AG04450 (cell line): ENCODE measurements around the gene GDPGP1. TPM values are rescaled to one million over a fixed set of nuclear protein-coding genes. Genes with fewer than 3 reads are reported as not detected.

Experiments used
- CTCF ChIA-PET: fragments of 300-600, 350-600 bp; formaldehyde crosslinking; extraction: SDS; loops from one replicate; lab custom pipeline; 2022; ENCODE audit warnings: antibody characterized with exemption, inconsistent platforms; lab: Charles Lee
- POLR2A ChIA-PET: fragments of 350-600 bp; formaldehyde crosslinking; extraction: SDS; loops from one replicate; lab custom pipeline; 2021; ENCODE audit warnings: antibody characterized with exemption, inconsistent platforms; lab: Yijun Ruan, JAX
- DNase-seq: peaks from one replicate; pipeline ENCODE4 v3.0.0-alpha.2; 2011; ENCODE audit warnings: low read depth, low spot score
- H3K27ac ChIP-seq: one replicate; pipeline ENCODE4 v1.5.1; 2012; ENCODE audit warnings: low read depth, low read length, control low read depth
- H3K27me3 ChIP-seq: one replicate; pipeline ENCODE4 v1.6.0; 2012; ENCODE audit warnings: low read length; ENCODE audit not compliant: control insufficient read depth, insufficient read depth
- H3K4me3 ChIP-seq: 2 replicates; pipeline ENCODE4 v1.5.1; 2011; ENCODE audit warnings: mild to moderate bottlenecking, low read depth, low read length, control low read depth
- H3K9me3 ChIP-seq: 2 replicates; pipeline ENCODE4 v1.5.1; 2012; ENCODE audit warnings: low read length; ENCODE audit not compliant: control insufficient read depth, insufficient read depth
- polyA plus RNA-seq: library from polyadenylated mRNA; depleted of rRNA; stranded (reverse); fragments of >200 nt; gene quantifications from 2 replicates; pipeline ENCODE4 v1.2.3, GENCODE V29; 2011
- TF ChIP-seq, protein P1 (sequence below): IDR thresholded peaks from 2 replicates; pipeline ENCODE4 v1.5.1; 2011; ENCODE audit warnings: low read depth, low read length, control low read depth, inconsistent platforms

The GDPGP1 gene
- polyA plus RNA-seq, 1 experiment, result 2.7 TPM

DNA sequence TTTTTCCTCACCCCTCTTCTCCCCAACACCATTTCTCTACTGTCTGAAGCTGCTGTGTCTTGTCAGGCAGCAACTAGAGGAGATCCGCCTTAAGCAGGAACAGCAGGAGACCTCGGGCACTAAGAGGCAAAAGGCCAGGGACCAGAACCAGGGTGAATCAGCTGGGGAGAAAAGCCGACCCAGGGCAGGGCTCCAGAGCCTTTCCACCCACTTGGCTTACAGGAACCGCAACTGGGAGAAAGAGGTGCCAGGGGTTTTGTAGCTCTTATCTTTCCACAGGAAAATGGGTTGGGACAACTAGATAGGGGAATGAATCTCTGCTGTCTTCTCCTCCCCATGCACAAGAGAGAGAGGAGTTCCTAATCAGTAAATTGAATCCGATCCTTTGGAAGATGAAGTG lies 28.4 kb downstream of the GDPGP1 start:
- TF ChIP-seq, protein P1, sequence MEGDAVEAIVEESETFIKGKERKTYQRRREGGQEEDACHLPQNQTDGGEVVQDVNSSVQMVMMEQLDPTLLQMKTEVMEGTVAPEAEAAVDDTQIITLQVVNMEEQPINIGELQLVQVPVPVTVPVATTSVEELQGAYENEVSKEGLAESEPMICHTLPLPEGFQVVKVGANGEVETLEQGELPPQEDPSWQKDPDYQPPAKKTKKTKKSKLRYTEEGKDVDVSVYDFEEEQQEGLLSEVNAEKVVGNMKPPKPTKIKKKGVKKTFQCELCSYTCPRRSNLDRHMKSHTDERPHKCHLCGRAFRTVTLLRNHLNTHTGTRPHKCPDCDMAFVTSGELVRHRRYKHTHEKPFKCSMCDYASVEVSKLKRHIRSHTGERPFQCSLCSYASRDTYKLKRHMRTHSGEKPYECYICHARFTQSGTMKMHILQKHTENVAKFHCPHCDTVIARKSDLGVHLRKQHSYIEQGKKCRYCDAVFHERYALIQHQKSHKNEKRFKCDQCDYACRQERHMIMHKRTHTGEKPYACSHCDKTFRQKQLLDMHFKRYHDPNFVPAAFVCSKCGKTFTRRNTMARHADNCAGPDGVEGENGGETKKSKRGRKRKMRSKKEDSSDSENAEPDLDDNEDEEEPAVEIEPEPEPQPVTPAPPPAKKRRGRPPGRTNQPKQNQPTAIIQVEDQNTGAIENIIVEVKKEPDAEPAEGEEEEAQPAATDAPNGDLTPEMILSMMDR, result no peak
- Histone ChIP-seq H3K27ac (no peak overlapping the region), H3K27me3 (no peaks in the 10 kb centered on the region), H3K9me3 (peaks cover 5% of the 10 kb centered on the region; the same call in 1 of the 2 replicates), H3K4me3 (no peak overlapping the region)
- DNase-seq, result no peak
- POLR2A ChIA-PET, result no interaction called here
- CTCF ChIA-PET, result no interaction called here

DNA sequence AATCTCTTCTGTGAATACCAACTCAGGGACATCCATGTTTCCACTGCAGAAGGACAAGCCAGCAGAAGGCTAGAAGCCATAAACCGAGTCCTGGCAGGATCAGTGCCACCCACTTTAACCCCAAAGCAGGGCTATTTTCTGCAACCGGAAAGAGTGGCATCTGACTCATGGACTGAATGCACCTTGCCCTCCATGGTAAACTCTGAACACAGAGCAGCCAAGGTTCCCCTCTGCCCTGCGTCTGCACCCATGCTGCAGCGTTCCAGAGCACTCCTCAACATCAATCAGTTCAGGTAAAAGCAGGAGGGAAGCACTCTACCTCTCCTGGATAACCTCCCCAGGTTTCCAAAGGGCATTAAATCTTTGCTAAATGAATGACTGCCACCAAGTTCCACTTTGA lies 30.7 kb downstream of the GDPGP1 start:
- no peak for DNase-seq
- H3K4me3 ChIP-seq, result peak overlapping the region; percentile 94
- POLR2A ChIA-PET, result no interaction called here
- TF ChIP-seq, protein P1, result no peak
- peak overlapping the region; percentile 91 for H3K27ac ChIP-seq
- H3K9me3 ChIP-seq, result peaks cover 5% of the 10 kb centered on the region; the same call in 1 of the 2 replicates
- H3K27me3 ChIP-seq, result no peaks in the 10 kb centered on the region
- CTCF ChIA-PET, result no interaction called here

DNA sequence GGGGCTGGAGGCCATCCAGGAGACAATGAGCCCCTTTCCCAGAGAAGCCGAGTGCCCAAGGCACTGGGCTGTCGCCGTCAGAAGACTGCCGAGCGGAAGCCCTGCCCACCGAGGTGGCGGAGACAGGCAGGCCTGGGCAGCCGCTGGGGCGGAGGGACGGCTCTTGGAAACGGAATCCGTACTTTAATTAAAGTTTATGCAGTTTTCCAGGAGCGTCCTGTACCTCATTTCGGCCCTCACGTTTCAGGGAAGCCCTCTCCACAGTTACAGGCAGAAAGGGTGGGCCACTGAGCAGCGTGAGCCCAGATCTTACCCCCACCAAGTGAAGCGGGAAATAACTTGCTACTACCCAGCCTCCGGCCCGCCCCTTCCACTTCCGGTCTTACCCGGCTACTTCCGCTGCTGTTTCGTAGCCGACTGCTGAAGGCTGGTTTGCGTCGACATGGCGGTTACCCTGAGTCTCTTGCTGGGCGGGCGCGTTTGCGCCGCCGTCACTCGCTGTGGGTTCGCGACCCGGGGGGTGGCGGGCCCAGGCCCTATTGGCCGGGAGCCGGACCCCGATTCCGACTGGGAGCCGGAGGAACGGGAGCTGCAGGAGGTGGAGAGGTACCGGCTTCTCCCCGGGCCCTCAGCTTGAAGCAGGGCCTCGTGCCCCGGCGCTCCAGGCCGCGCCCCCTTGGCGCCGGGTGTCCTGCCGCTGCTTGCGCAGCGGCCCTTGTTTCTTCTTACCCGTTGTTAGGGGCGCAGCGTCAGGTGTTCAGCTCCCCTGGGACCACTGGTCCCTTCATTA lies 31.5 kb downstream of the GDPGP1 start, which contains the start of gene NGRN:
Gene NGRN (plus strand): TSS at position 402 of the 790 bp plus-strand sequence. CDS start 41 bp downstream, at position 443.
- Histone ChIP-seq H3K4me3 (peak within 1 kb of the TSS; percentile 94), H3K9me3 (peaks cover 5% of the 10 kb centered on the region; the same call in 1 of the 2 replicates), H3K27ac (peak within 1 kb of the TSS; percentile 91), H3K27me3 (no peaks in the 10 kb centered on the region)
- ChIA-PET POLR2A (interaction anchor here (0.6 to 0.9 kb wide), 3 partner anchors 28 to 266 kb away, joined by 3 to 6 read pairs (median 6); partner anchors contain the start of genes CIB1 and GDPGP1), CTCF (no interaction called here)
- TF ChIP-seq, protein P1, result no peak
- DNase-seq, result peak; percentile 53

DNA sequence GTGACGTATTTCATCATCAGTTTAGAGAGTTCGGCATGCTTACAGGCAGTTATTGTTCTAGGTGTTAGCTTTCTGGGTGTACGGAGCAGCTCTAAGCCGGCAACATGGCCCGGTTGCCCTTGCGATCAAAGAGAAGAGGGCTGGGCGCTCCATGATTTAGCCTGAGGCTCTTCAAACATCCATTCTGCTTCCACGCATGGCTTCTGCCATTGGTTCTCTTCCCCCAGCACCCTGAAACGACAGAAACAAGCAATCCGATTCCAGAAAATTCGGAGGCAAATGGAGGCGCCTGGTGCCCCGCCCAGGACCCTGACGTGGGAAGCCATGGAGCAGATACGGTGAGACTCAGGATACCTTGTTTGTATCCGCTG lies 32.0 kb downstream of the GDPGP1 start:
- Histone ChIP-seq H3K27ac (peak overlapping the region; percentile 91), H3K9me3 (peaks cover 5% of the 10 kb centered on the region; the same call in 1 of the 2 replicates), H3K4me3 (peak overlapping the region; percentile 94), H3K27me3 (no peaks in the 10 kb centered on the region)
- ChIA-PET CTCF (no interaction called here), POLR2A (interaction anchor here (0.6 to 0.9 kb wide), 3 partner anchors 28 to 265 kb away, joined by 3 to 6 read pairs (median 6); partner anchors contain the start of genes CIB1 and GDPGP1)
- no peak for DNase-seq
- TF ChIP-seq, protein P1, result no peak

DNA sequence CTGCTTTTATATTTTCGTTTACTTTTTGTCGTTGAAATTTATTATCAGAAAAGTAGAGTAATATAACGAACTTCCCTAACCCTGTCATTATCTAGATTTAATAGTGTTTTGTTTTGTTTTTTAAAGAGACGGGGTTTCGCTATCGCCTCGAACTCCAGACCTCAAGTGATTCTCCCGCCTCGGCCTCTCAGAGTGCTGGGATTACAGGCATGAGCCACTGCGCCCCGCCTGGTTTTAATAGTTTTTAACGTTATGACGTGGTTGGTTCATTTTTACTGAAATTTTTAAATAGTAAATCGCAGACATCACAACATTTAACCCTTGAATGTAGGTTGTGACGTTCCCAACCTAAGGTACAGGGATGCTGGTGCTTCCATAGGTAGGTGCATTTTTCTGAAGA lies 32.5 kb downstream of the GDPGP1 start:
- ChIA-PET POLR2A (interaction anchor here (0.6 to 0.9 kb wide), 2 partner anchors 29 to 33 kb away, joined by 6 read pairs; partner anchors contain the start of genes CIB1 and GDPGP1), CTCF (interaction anchor here (0.8 kb wide), 1 partner anchor 173 kb away, joined by 6 read pairs; no protein-coding TSS in a partner anchor)
- H3K4me3 ChIP-seq, result peak overlapping the region; percentile 94
- no peak for DNase-seq
- no peaks in the 10 kb centered on the region for H3K27me3 ChIP-seq
- TF ChIP-seq, protein P1, result no peak
- peak overlapping the region; percentile 91 for H3K27ac ChIP-seq
- H3K9me3 ChIP-seq, result peaks cover 5% of the 10 kb centered on the region; the same call in 1 of the 2 replicates
